SK-N-SH (cell line): Measurements from ENCODE around the gene IGSF1. TPM values are rescaled to one million over a fixed set of nuclear protein-coding genes. Genes with fewer than 3 reads are reported as not detected.

Source experiments
- CTCF ChIA-PET: fragments of 300-600, 350-600 bp; formaldehyde crosslinking; extraction: SDS; loops from one replicate; lab custom pipeline; 2021; lab: Yijun Ruan, JAX
- POLR2A ChIA-PET: fragments of 350-600 bp; sonication (Branson Sonifier 250); formaldehyde crosslinking; extraction: SDS; loops from one replicate; lab custom pipeline; 2020; ENCODE audit warnings: antibody characterized with exemption, inconsistent platforms; lab: Yijun Ruan, JAX
- DNase-seq: peaks from one replicate; pipeline ENCODE4 v3.0.0; 2012
- H2AFZ ChIP-seq: fragments of 200-600 bp; sonication (generic); 2 replicates; pipeline ENCODE4 v1.8.1; 2016; ENCODE audit warnings: antibody characterized with exemption, mild to moderate bottlenecking, low read depth
- H3F3A ChIP-seq: fragments of 200-600 bp; sonication (generic); replicated peaks from 2 replicates; pipeline ENCODE3; 2016; ENCODE audit warnings: antibody characterized with exemption, mild to moderate bottlenecking; ENCODE audit not compliant: insufficient read depth
- H3K27ac ChIP-seq, 2 experiments: fragments of 200-500 bp in 1 of 2; fragments of 200-600 bp in 1 of 2; sonication (Bioruptor generic) in 1 of 2; sonication (generic), shearing (Covaris generic) in 1 of 2; 2 replicates each; pipeline versions ENCODE4 v1.5.1 to v1.6.1; 2014 to 2016; ENCODE audit warnings: low read depth in 2 of 2, inconsistent platforms in 1 of 2, low read length in 1 of 2, mild to moderate bottlenecking in 1 of 2, mixed read lengths in 1 of 2
- H3K27me3 ChIP-seq: fragments of 200-600 bp; sonication (generic), shearing (Covaris generic); 2 replicates; pipeline ENCODE4 v1.6.1; 2016; ENCODE audit warnings: mixed run types; ENCODE audit not compliant: insufficient read depth
- H3K36me3 ChIP-seq, 2 experiments: fragments of 200-500 bp in 1 of 2; fragments of 200-600 bp in 1 of 2; sonication (Bioruptor generic) in 1 of 2; sonication (generic) in 1 of 2; replicated peaks in 1 of 2; 2 replicates each; pipeline versions ENCODE3 to v1.5.1; 2014 to 2016; ENCODE audit warnings: low read length in 1 of 2, mild to moderate bottlenecking in 1 of 2; ENCODE audit not compliant: insufficient read depth in 2 of 2, control insufficient read depth in 1 of 2
- H3K4me1 ChIP-seq, 2 experiments: fragments of 200-500 bp in 1 of 2; fragments of 200-600 bp in 1 of 2; sonication (Bioruptor generic) in 1 of 2; sonication (generic), shearing (Covaris generic) in 1 of 2; 2 replicates each; pipeline versions ENCODE4 v1.5.1 to v1.6.1; 2014 to 2016; ENCODE audit warnings: low read depth in 1 of 2, low read length in 1 of 2, mixed run types in 1 of 2; ENCODE audit not compliant: insufficient read depth in 2 of 2, control insufficient read depth in 1 of 2
- H3K4me2 ChIP-seq: fragments of 200-600 bp; sonication (generic), shearing (Covaris generic); 2 replicates; pipeline ENCODE4 v1.6.1; 2017; ENCODE audit warnings: mixed run types
- H3K4me3 ChIP-seq, 2 experiments: fragments of 200-500 bp in 1 of 2; fragments of 200-600 bp in 1 of 2; sonication (Bioruptor generic) in 1 of 2; sonication (generic), shearing (Covaris generic) in 1 of 2; 2 replicates each; pipeline versions ENCODE4 v1.5.1 to v1.8.1; 2014 to 2016; ENCODE audit warnings: low read depth in 2 of 2, inconsistent platforms in 1 of 2, low read length in 1 of 2, mild to moderate bottlenecking in 1 of 2, mixed read lengths in 1 of 2, moderate library complexity in 1 of 2
- H3K79me2 ChIP-seq: fragments of 200-600 bp; sonication (generic); 2 replicates; pipeline ENCODE4 v1.8.1; 2017; ENCODE audit warnings: mild to moderate bottlenecking; ENCODE audit not compliant: insufficient read depth
- H3K9ac ChIP-seq: fragments of 200-600 bp; sonication (generic); 2 replicates; pipeline ENCODE4 v1.6.1; 2017; ENCODE audit warnings: mixed run types
- H3K9me2 ChIP-seq: fragments of 200-600 bp; sonication (generic); 2 replicates; pipeline ENCODE4 v1.6.1; 2017; ENCODE audit warnings: mixed run types
- H3K9me3 ChIP-seq: fragments of 200-600 bp; sonication (generic); 2 replicates; pipeline ENCODE4 v1.6.1; 2017; ENCODE audit warnings: mixed run types, mild to moderate bottlenecking, moderate library complexity
- H4K20me1 ChIP-seq: fragments of 200-600 bp; sonication (generic); 2 replicates; pipeline ENCODE4 v1.6.1; 2017; ENCODE audit warnings: mild to moderate bottlenecking, mixed run types; ENCODE audit not compliant: insufficient read depth
- CHD2 ChIP-seq: fragments of 150-350 bp; IDR thresholded peaks from 2 replicates; pipeline ENCODE4 v1.6.1; 2018; ENCODE audit warnings: low read length; ENCODE audit not compliant: partially characterized antibody
- ELF1 ChIP-seq: IDR thresholded peaks from 2 replicates; pipeline ENCODE4 v1.4.0; 2012
- EZH2phosphoT487 ChIP-seq: fragments of 200-600 bp; sonication (generic); IDR thresholded peaks from 2 replicates; pipeline ENCODE4 v1.6.1; 2017; ENCODE audit warnings: low read depth, mixed run types, mild to moderate bottlenecking, antibody characterized with exemption, moderate library complexity, borderline replicate concordance
- JUND ChIP-seq: IDR thresholded peaks from 2 replicates; pipeline ENCODE4 v1.4.0; 2012
- RAD21 ChIP-seq: IDR thresholded peaks from 2 replicates; pipeline ENCODE4 v1.6.1; 2012; ENCODE audit warnings: mild to moderate bottlenecking, low read length
- RCOR1 ChIP-seq: fragments of 150-350 bp; IDR thresholded peaks from 2 replicates; pipeline ENCODE4 v1.6.1; 2017; ENCODE audit warnings: antibody characterized with exemption, low read length
- SIN3A ChIP-seq: IDR thresholded peaks from 2 replicates; pipeline ENCODE4 v1.6.1; 2012; ENCODE audit warnings: low read depth, mild to moderate bottlenecking, low read length, moderate library complexity, borderline replicate concordance
- SMC3 ChIP-seq: IDR thresholded peaks from 2 replicates; pipeline ENCODE4 v1.6.1; 2012; ENCODE audit warnings: low read depth, low read length, improper control_type of control experiment
- TCF12 ChIP-seq: IDR thresholded peaks from 2 replicates; pipeline ENCODE4 v1.4.0; 2012
- YY1 ChIP-seq: IDR thresholded peaks from 2 replicates; pipeline ENCODE4 v1.4.0; 2012; ENCODE audit warnings: low read depth, mild to moderate bottlenecking
- WGBS: methylation state at CpG from one replicate; pipeline ENCODE4 v1.1.6; 2017; ENCODE audit warnings: low lambda C conversion rate; 5-methylcytosine and 5-hydroxymethylcytosine counted together
- polyA plus RNA-seq, 3 experiments: library from polyadenylated mRNA; depleted of rRNA; stranded (reverse); fragments of >200 nt; gene quantifications; 2 replicates each; pipeline ENCODE4 v1.2.3, GENCODE V29; 2012
- TF ChIP-seq, protein P1 (sequence below): fragments of 200-600 bp; sonication (generic); IDR thresholded peaks from 2 replicates; pipeline ENCODE4 v1.6.1; 2017; ENCODE audit warnings: antibody characterized with exemption, mild to moderate bottlenecking, moderate library complexity
- TF ChIP-seq, protein P2 (sequence below): IDR thresholded peaks from 2 replicates; pipeline ENCODE4; 2012
- TF ChIP-seq, protein P3 (sequence below): fragments of 150-350 bp; IDR thresholded peaks from 2 replicates; pipeline ENCODE4 v1.6.1; 2017; ENCODE audit warnings: antibody characterized with exemption, low read length, low read depth, borderline replicate concordance
- TF ChIP-seq, protein P4 (sequence below): IDR thresholded peaks from 2 replicates; pipeline ENCODE4 v1.4.0; 2012; ENCODE audit warnings: low read depth, borderline replicate concordance
- TF ChIP-seq, protein P5 (sequence below): IDR thresholded peaks from 2 replicates; pipeline ENCODE4 v1.4.0; 2012; ENCODE audit warnings: low read depth

The IGSF1 gene
- polyA plus RNA-seq, 1 of the 3 experiments (the other 2 are of a cell fraction) = 0.92 TPM

DNA sequence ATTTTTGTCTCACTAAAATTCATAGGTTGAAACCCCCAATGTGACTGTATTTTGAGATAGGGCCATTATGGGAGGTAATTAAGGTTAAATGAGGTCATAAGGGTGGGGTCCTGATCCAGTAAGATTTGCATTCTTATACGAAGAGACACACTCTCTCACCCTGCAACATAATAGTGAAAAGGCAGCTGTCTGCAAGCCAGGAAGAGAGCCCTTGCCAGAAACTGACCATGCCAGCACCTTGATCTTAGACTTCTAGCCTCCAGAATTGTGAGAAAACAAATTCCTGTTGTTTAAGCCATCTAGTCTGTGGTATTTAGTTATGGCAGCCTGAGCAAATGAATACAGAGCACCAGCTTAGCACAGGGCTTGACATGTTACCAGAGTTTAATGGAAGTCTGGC, 17.5 kb upstream of the IGSF1 start (continued):
- TF ChIP-seq, protein P1, sequence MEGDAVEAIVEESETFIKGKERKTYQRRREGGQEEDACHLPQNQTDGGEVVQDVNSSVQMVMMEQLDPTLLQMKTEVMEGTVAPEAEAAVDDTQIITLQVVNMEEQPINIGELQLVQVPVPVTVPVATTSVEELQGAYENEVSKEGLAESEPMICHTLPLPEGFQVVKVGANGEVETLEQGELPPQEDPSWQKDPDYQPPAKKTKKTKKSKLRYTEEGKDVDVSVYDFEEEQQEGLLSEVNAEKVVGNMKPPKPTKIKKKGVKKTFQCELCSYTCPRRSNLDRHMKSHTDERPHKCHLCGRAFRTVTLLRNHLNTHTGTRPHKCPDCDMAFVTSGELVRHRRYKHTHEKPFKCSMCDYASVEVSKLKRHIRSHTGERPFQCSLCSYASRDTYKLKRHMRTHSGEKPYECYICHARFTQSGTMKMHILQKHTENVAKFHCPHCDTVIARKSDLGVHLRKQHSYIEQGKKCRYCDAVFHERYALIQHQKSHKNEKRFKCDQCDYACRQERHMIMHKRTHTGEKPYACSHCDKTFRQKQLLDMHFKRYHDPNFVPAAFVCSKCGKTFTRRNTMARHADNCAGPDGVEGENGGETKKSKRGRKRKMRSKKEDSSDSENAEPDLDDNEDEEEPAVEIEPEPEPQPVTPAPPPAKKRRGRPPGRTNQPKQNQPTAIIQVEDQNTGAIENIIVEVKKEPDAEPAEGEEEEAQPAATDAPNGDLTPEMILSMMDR = no peak
- TF ChIP-seq YY1 (no peak), CHD2 (no peak), ELF1 (no peak), SMC3 (no peak), SIN3A (no peak)
- TF ChIP-seq, protein P2, sequence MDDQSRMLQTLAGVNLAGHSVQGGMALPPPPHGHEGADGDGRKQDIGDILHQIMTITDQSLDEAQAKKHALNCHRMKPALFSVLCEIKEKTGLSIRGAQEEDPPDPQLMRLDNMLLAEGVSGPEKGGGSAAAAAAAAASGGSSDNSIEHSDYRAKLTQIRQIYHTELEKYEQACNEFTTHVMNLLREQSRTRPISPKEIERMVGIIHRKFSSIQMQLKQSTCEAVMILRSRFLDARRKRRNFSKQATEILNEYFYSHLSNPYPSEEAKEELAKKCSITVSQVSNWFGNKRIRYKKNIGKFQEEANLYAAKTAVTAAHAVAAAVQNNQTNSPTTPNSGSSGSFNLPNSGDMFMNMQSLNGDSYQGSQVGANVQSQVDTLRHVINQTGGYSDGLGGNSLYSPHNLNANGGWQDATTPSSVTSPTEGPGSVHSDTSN = no peak

DNA sequence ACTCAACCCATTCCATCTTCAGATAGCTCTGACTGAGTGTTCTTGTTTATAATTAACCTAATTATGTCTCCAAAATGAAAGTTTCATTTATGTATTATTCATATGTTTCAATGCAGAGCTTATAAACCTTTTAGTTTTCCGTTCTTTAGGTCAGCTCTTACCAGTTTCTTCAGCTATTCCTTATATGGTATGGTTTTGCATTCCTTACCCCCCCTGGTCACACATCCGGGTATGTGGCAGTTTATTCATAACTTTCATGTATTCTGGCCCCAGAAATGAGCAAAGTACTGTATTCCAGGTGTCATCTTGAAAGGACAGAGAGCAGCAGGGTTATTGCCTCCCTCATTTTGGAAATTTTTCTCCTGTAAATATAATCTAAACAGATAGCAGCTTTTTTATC, 16.8 kb upstream of the IGSF1 start:
- H3K27ac ChIP-seq = no peak overlapping the region
- no peaks in the 10 kb centered on the region for H3K79me2 ChIP-seq
- no peak overlapping the region for H3K4me2 ChIP-seq
- TF ChIP-seq, protein P3, sequence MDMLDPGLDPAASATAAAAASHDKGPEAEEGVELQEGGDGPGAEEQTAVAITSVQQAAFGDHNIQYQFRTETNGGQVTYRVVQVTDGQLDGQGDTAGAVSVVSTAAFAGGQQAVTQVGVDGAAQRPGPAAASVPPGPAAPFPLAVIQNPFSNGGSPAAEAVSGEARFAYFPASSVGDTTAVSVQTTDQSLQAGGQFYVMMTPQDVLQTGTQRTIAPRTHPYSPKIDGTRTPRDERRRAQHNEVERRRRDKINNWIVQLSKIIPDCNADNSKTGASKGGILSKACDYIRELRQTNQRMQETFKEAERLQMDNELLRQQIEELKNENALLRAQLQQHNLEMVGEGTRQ = no peak
- TF ChIP-seq CHD2 (no peak), TCF12 (no peak), EZH2phosphoT487 (no peak), JUND (no peak), RCOR1 (no peak), RAD21 (no peak)
- TF ChIP-seq, protein P4, sequence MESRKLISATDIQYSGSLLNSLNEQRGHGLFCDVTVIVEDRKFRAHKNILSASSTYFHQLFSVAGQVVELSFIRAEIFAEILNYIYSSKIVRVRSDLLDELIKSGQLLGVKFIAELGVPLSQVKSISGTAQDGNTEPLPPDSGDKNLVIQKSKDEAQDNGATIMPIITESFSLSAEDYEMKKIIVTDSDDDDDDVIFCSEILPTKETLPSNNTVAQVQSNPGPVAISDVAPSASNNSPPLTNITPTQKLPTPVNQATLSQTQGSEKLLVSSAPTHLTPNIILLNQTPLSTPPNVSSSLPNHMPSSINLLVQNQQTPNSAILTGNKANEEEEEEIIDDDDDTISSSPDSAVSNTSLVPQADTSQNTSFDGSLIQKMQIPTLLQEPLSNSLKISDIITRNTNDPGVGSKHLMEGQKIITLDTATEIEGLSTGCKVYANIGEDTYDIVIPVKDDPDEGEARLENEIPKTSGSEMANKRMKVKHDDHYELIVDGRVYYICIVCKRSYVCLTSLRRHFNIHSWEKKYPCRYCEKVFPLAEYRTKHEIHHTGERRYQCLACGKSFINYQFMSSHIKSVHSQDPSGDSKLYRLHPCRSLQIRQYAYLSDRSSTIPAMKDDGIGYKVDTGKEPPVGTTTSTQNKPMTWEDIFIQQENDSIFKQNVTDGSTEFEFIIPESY = no peak
- TF ChIP-seq, protein P5, sequence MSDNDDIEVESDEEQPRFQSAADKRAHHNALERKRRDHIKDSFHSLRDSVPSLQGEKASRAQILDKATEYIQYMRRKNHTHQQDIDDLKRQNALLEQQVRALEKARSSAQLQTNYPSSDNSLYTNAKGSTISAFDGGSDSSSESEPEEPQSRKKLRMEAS = no peak
- TF ChIP-seq, protein P1 = no peak
- POLR2A ChIA-PET = no interaction called here
- H3K36me3 ChIP-seq = no peaks in the 10 kb centered on the region
- 35% methylated on average over 2 of the region's 2 CpGs for WGBS
- H4K20me1 ChIP-seq = no peaks in the 10 kb centered on the region
- no peaks in the 10 kb centered on the region for H3K27me3 ChIP-seq
- no peaks in the 10 kb centered on the region for H3F3A ChIP-seq
- H3K9me3 ChIP-seq = no peaks in the 10 kb centered on the region
- no peak overlapping the region for H2AFZ ChIP-seq
- H3K9me2 ChIP-seq = no peaks in the 10 kb centered on the region
- DNase-seq = no peak
- H3K9ac ChIP-seq = no peak overlapping the region
- CTCF ChIA-PET = no interaction called here
- no peaks in the 10 kb centered on the region for H3K4me1 ChIP-seq
- no peak overlapping the region for H3K4me3 ChIP-seq
